HepG2 (cell line): ENCODE measurements around the gene TMEM120A. TPM values are rescaled to one million over a fixed set of nuclear protein-coding genes. Genes with fewer than 3 reads are reported as not detected.

Experiments used
- ATAC-seq: fragments of 200-7000 bp; cut with Tn5 transposase; 3 replicates; pipeline ENCODE4 v1.9.1; 2020; ENCODE audit warnings: mild to moderate bottlenecking, moderate library complexity
- BruUV-seq: library from RNA; stranded (reverse); fragments of 400-500 nt; replicated peaks from 2 replicates; lab custom pipeline; 2021; lab: Mats Ljungman, UMichigan
- CTCF ChIA-PET: fragments of 300-600 bp; formaldehyde crosslinking; extraction: SDS; loops from one replicate; lab custom pipeline; 2021; ENCODE audit warnings: low total read pairs, inconsistent platforms, low intra/inter-chr PET ratio; lab: Yijun Ruan, JAX
- POLR2A ChIA-PET: fragments of 350-600 bp; sonication (Branson Sonifier 250); formaldehyde crosslinking; loops from one replicate; lab custom pipeline; 2020; ENCODE audit warnings: antibody characterized with exemption, inconsistent platforms; lab: Yijun Ruan, JAX
- DNase-seq: peaks from one replicate; pipeline ENCODE4 v3.0.0-alpha.2; 2015; ENCODE audit warnings: low spot score
- FAIRE-seq: peaks from 3 replicates; lab custom pipeline; 2011; peaks lifted over from hg19 to GRCh38; lab: Jason Lieb, UNC
- H2AFZ ChIP-seq: one replicate; pipeline ENCODE4 v1.6.1; 2011; ENCODE audit warnings: low read length, inconsistent platforms
- H3K27ac ChIP-seq: fragments of 300-600 bp; 3 replicates; pipeline ENCODE4 v1.8.0; 2011; ENCODE audit warnings: mixed run types, mild to moderate bottlenecking, mixed read lengths, low read length, inconsistent platforms; ENCODE audit not compliant: insufficient read depth; ENCODE audit errors: extremely low read length
- H3K27me3 ChIP-seq, 2 experiments: fragments of 200-600 bp in 1 of 2; 2 replicates in 1 of 2; 3 replicates in 1 of 2; pipeline versions ENCODE4 v1.6.0 to v1.8.0; 2011; ENCODE audit warnings: low read length in 2 of 2, mild to moderate bottlenecking in 2 of 2, moderate library complexity in 2 of 2, inconsistent platforms in 1 of 2; ENCODE audit not compliant: insufficient read depth in 2 of 2, control insufficient read depth in 1 of 2
- H3K36me3 ChIP-seq, 2 experiments: fragments of 200-600 bp in 1 of 2; replicated peaks in 1 of 2; 2 replicates in 1 of 2; 3 replicates in 1 of 2; pipeline versions ENCODE4 v1.5.1 to v1.8.0; 2011; ENCODE audit warnings: low read length in 2 of 2, inconsistent platforms in 1 of 2; ENCODE audit not compliant: insufficient read depth in 2 of 2, control insufficient read depth in 1 of 2
- H3K4me1 ChIP-seq: 2 replicates; pipeline ENCODE4 v1.5.1; 2012; ENCODE audit warnings: low read length, inconsistent platforms; ENCODE audit not compliant: insufficient read depth
- H3K4me2 ChIP-seq: 2 replicates; pipeline ENCODE4 v1.6.0; 2011; ENCODE audit warnings: low read depth, low read length, inconsistent platforms
- H3K4me3 ChIP-seq, 3 experiments: fragments of 200-600 bp in 1 of 3; sonication (generic), shearing (Covaris generic) in 1 of 3; replicated peaks in 1 of 3; 2 replicates each; pipeline ENCODE4 v1.5.1; 2011 to 2016; ENCODE audit warnings: low read length in 3 of 3, inconsistent platforms in 2 of 3, low read depth in 2 of 3, mild to moderate bottlenecking in 2 of 3, control low read depth in 1 of 3, mixed read lengths in 1 of 3; ENCODE audit not compliant: insufficient read depth in 1 of 3
- H3K79me2 ChIP-seq: one replicate; pipeline ENCODE4 v1.6.1; 2011; ENCODE audit warnings: low read length, inconsistent platforms; ENCODE audit not compliant: insufficient read depth
- H3K9ac ChIP-seq: 2 replicates; pipeline ENCODE4 v1.6.0; 2011; ENCODE audit warnings: mild to moderate bottlenecking, low read depth, low read length, inconsistent platforms; ENCODE audit not compliant: insufficient read depth
- H3K9me3 ChIP-seq: 2 replicates; pipeline ENCODE4 v1.5.1; 2012; ENCODE audit warnings: mild to moderate bottlenecking, low read length
- H4K20me1 ChIP-seq: 2 replicates; pipeline ENCODE4 v1.6.0; 2011; ENCODE audit warnings: inconsistent platforms, mild to moderate bottlenecking, low read length, moderate library complexity; ENCODE audit not compliant: insufficient read depth
- CAMTA2 ChIP-seq: sonication (generic); formaldehyde crosslinking; IDR thresholded peaks from 2 replicates; pipeline ENCODE4 v1.4.0; 2020; ENCODE audit warnings: mild to moderate bottlenecking, missing genetic modification reagents, borderline replicate concordance
- FLYWCH1 ChIP-seq: sonication (generic); formaldehyde crosslinking; IDR thresholded peaks from 2 replicates; pipeline ENCODE4 v1.8.1; 2023; ENCODE audit warnings: mild to moderate bottlenecking, missing genetic modification reagents
- GATAD1 ChIP-seq: IDR thresholded peaks from 2 replicates; pipeline ENCODE4 v1.6.1; 2016; ENCODE audit warnings: missing genetic modification reagents, missing compliant biosample characterization
- HNRNPK ChIP-seq: fragments of 200-400 bp; formaldehyde crosslinking; IDR thresholded peaks from 2 replicates; pipeline ENCODE4 v1.6.1; 2018; ENCODE audit warnings: low read length, low read depth, moderate library complexity, mild to moderate bottlenecking; ENCODE audit not compliant: poor library complexity, severe bottlenecking
- HOXA3 ChIP-seq: sonication (generic); formaldehyde crosslinking; IDR thresholded peaks from 2 replicates; pipeline ENCODE4 v1.5.0; 2020; ENCODE audit warnings: missing genetic modification reagents
- PHB2 ChIP-seq: fragments of 450-650 bp; IDR thresholded peaks from 2 replicates; pipeline ENCODE4 v1.6.1; 2018; ENCODE audit not compliant: partially characterized antibody
- SALL1 ChIP-seq: sonication (generic); formaldehyde crosslinking; IDR thresholded peaks from 2 replicates; pipeline ENCODE4 v1.8.0; 2022; ENCODE audit warnings: mild to moderate bottlenecking, missing genetic modification reagents
- SP2 ChIP-seq: sonication (generic); formaldehyde crosslinking; IDR thresholded peaks from 2 replicates; pipeline ENCODE4 v1.5.1; 2020; ENCODE audit warnings: mild to moderate bottlenecking, missing genetic modification reagents
- ZKSCAN8 ChIP-seq: IDR thresholded peaks from 2 replicates; pipeline ENCODE4 v1.6.1; 2016; ENCODE audit warnings: borderline replicate concordance, missing genetic modification reagents, missing compliant biosample characterization
- ZNF224 ChIP-seq: sonication (generic); formaldehyde crosslinking; IDR thresholded peaks from 2 replicates; pipeline ENCODE4 v1.5.0; 2020; ENCODE audit warnings: mild to moderate bottlenecking, missing genetic modification reagents
- ZNF557 ChIP-seq: sonication (generic); formaldehyde crosslinking; IDR thresholded peaks from 2 replicates; pipeline ENCODE4 v1.4.0; 2020; ENCODE audit warnings: missing genetic modification reagents
- ZNF558 ChIP-seq: sonication (generic); formaldehyde crosslinking; IDR thresholded peaks from 2 replicates; pipeline ENCODE4 v1.9.0; 2022; ENCODE audit warnings: mild to moderate bottlenecking, missing genetic modification reagents, borderline replicate concordance
- WGBS: methylation state at CpG from one replicate; pipeline ENCODE4 v1.1.6; 2017; ENCODE audit warnings: low lambda C conversion rate; 5-methylcytosine and 5-hydroxymethylcytosine counted together
- in situ Hi-C: cut with HindIII; loops from 2 replicates; pipeline ENCODE4 v1.10.0; 2017; ENCODE audit warnings: low pct_unique_long_range_greater_than_20kb; ENCODE audit not compliant: extremely low pct_ligation_motif_present
- intact Hi-C: fragments of 100-400 bp; cut with micrococcal nuclease; formaldehyde crosslinking; loops from one replicate; pipeline ENCODE4 v1.10.0; 2022; ENCODE audit not compliant: unreplicated experiment
- polyA plus RNA-seq, 8 experiments: library from polyadenylated mRNA; depleted of rRNA in 3 of 8; stranded (reverse) in 7 of 8; unstranded in 1 of 8; fragments of >200 nt; fragmentation: Illumina TruSeq in 4 of 8; extraction: Trizol in 4 of 8; gene quantifications; 2 replicates each; pipeline versions ENCODE4 v1.2.1 to v1.2.3, GENCODE V29; 2011 to 2016; ENCODE audit warnings: low read depth in 4 of 8, missing spikeins in 1 of 8, mixed read lengths in 1 of 8; ENCODE audit not compliant: insufficient read depth in 1 of 8
- total RNA-seq, 5 experiments: library from RNA; depleted of rRNA; stranded (reverse); fragments of >200 nt; fragmentation: Illumina TruSeq; extraction: Trizol; gene quantifications; 2 replicates each; pipeline ENCODE4 v1.2.3, GENCODE V29; 2016; ENCODE audit warnings: low read depth in 1 of 5
- TF ChIP-seq, protein P1 (sequence below): IDR thresholded peaks from 2 replicates; pipeline ENCODE4 v1.6.1; 2012; ENCODE audit warnings: low read depth, low read length, improper control_type of control experiment

Gene TMEM120A
- total and polyA plus RNA-seq, 2 of the 13 experiments (the other 11 are each of a cell fraction or from before 2014, with no cell fraction given), result 40.3 to 102 TPM

DNA sequence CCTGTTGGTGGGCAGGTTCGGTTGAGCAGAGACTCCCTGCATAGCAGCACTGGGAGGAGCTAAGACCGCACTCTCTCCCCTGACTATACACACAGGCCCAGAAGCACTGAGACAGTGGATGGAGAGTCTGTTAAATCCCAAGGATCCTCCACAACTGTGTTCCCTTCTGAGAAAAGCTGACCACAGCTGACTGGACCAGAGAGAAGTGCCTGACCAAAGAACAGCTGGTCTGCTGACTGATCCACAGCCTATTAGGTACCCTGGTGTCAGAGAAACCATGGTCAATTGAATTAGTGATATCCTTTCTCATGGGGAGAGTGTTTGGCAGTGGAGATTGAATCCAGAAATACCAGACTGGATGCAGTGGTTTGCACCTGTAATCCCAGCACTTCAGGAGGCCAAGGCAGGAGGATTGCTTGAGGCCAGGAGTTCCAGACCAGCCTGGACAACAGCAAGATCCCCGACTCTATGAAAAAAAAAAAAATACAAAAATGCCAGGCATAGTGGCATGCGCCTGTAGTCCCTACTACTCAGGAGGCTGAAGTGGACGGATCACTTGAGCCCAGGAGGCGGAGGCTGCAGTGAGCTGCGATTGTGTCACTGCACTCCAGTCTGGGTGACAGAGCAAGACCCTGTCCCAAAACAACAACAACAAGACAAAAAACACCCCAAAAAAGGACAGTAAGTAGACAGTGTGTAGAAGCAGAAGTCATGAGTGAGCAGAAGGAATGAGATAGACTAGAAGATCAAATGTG lies 27.8 kb upstream of the TMEM120A start:
- Histone ChIP-seq H3K9me3 (no peaks in the 10 kb centered on the region), H3K4me3 (no peak overlapping the region), H3K27ac (no peak overlapping the region), H4K20me1 (no peaks in the 10 kb centered on the region), H3K36me3 (peaks cover 1 to 22% of the 10 kb centered on the region in 2 experiments; a peak in 4 of 5 replicates), H3K4me2 (no peak overlapping the region), H3K4me1 (peaks cover 8% of the 10 kb centered on the region), H3K79me2 (no peaks in the 10 kb centered on the region), H3K27me3 (no peaks in the 10 kb centered on the region), H3K9ac (no peak overlapping the region), H2AFZ (no peak overlapping the region)
- no TSS peak for BruUV-seq
- ChIA-PET POLR2A (no interaction called here), CTCF (no interaction called here)
- intact Hi-C loops (no loop called here), in situ Hi-C loops (no loop called here)
- ATAC-seq (no peak), FAIRE-seq (no peak), DNase-seq (no peak)
- TF ChIP-seq ZNF558 (no peak), CAMTA2 (no peak), HOXA3 (CRISPR knock-in tag) (no peak), ZNF224 (CRISPR knock-in tag) (no peak), HNRNPK (no peak), PHB2 (no peak)
- WGBS, result 95% methylated on average over 7 of the region's 7 CpGs

DNA sequence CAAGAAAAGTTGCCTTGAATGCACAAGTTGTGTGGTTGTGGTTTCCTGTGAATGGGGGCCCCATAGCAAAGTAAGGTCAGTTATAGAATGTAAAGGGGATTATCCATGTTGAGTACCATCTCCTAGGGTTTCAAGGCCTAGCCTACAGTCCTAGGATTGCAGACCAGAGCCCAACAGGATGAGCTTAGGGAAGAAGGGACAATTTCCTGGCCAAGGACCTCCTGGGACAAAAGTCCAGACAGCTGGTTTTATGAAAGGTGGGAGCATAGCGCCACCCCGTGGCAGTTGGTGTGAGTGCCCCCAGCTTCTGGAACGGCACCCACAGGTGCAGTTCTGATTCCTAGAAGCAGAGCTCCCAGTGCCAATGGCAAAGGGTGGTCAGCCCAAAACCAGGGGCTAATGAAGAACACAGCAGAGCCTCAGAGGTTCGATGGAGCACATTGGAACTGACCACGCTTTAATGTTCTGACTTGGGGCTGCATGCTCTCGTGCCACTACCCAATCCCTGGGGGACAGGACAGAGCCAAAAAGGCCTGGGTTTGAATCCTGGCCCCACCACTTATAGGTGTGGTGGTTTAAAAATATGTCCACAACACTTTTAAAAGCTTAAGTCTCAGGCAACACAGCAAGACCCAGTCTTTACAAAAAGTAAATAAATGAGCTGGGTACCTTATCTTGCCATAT lies 25.8 kb upstream of the TMEM120A start:
- Histone ChIP-seq H3K79me2 (no peaks in the 10 kb centered on the region), H4K20me1 (no peaks in the 10 kb centered on the region), H3K9me3 (no peaks in the 10 kb centered on the region), H3K27me3 (no peaks in the 10 kb centered on the region), H3K27ac (no peak overlapping the region), H3K4me3 (no peak overlapping the region), H3K9ac (no peak overlapping the region), H3K4me1 (peaks cover 8% of the 10 kb centered on the region), H2AFZ (no peak overlapping the region), H3K4me2 (no peak overlapping the region), H3K36me3 (peaks cover 0 to 28% of the 10 kb centered on the region in 2 experiments; a peak in 3 of 5 replicates)
- no TSS peak for BruUV-seq
- ChIA-PET POLR2A (interaction anchor here (0.8 to 1.8 kb wide), 3 partner anchors 104 to 154 kb away, joined by 3 to 13 read pairs (median 7); no protein-coding TSS in a partner anchor), CTCF (interaction anchor here (1.7 kb wide), 1 partner anchor 153 kb away, joined by 39 read pairs; no protein-coding TSS in a partner anchor)
- intact Hi-C loops (loop anchor here (1.0 kb wide), 1 partner anchor 154 kb away; no protein-coding TSS in a partner anchor), in situ Hi-C loops (no loop called here)
- DNase-seq, result peak; percentile 69
- peak; percentile 96 for ATAC-seq
- peak; percentile 85 for FAIRE-seq
- 33% methylated on average over 6 of the region's 6 CpGs for WGBS
- TF ChIP-seq SP2 (CRISPR knock-in tag) (no peak), ZKSCAN8 (CRISPR knock-in tag) (no peak), SALL1 (CRISPR knock-in tag) (peak; percentile 34; the same call in 1 of the 2 replicates), FLYWCH1 (CRISPR knock-in tag) (peak; percentile 34; the same call in 1 of the 2 replicates), GATAD1 (CRISPR knock-in tag) (no peak), ZNF557 (CRISPR knock-in tag) (no peak)
- TF ChIP-seq, protein P1, sequence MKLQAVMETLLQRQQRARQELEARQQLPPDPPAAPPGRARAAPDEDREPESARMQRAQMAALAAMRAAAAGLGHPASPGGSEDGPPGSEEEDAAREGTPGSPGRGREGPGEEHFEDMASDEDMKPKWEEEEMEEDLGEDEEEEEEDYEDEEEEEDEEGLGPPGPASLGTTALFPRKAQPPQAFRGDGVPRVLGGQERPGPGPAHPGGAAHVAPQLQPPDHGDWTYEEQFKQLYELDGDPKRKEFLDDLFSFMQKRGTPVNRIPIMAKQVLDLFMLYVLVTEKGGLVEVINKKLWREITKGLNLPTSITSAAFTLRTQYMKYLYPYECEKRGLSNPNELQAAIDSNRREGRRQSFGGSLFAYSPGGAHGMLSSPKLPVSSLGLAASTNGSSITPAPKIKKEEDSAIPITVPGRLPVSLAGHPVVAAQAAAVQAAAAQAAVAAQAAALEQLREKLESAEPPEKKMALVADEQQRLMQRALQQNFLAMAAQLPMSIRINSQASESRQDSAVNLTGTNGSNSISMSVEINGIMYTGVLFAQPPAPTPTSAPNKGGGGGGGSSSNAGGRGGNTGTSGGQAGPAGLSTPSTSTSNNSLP, result no peak
